NB4 (cell line): ENCODE results near the gene RERE.

Experiments
- MYC ChIP-seq: IDR thresholded peaks from 2 replicates; pipeline ENCODE4 v1.6.1; 2011; ENCODE audit warnings: low read depth, low read length
- POLR2A ChIP-seq: IDR thresholded peaks from 2 replicates; pipeline ENCODE4 v1.6.1; 2011; ENCODE audit warnings: mild to moderate bottlenecking; ENCODE audit not compliant: insufficient read length; ENCODE audit errors: extremely low read depth
- TF ChIP-seq, protein P1 (sequence below): IDR thresholded peaks from one replicate; pipeline ENCODE4 v1.5.1; 2012; ENCODE audit warnings: low read depth, low read length
- TF ChIP-seq, protein P2 (sequence below): IDR thresholded peaks from 2 replicates; pipeline ENCODE4 v1.6.1; 2011; ENCODE audit warnings: low read depth, low read length

DNA sequence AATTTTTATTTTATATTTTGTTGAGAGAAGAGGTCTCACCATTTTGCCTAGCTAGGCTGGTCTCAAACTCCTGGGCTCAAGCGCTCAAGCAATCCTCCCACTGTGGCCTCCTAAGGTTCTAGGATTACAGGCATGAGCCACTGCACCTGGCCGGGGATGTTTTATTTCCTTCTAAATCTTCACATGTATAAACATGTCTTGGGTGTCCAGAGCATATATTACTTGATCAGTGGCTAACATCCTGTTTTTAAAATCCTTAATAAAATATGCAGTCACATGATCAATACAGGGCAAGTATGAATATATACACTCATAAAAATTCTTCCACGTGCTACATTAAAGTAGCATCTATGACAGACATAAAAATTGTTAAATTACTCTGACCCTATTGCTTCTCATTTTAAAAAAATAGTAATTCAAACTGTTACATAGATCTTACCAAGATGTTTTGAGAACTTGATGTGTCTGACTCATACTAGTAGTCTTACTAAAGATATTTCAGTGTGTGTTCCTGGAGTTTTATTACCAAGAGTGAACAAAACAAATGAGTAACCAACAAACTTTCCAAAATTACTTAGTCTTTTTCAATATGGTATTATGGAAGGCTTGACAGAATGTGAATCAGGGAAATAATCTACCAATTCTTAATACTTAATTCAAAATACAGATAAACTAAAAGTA, 277.0 kb downstream of the RERE start:
- TF ChIP-seq, protein P1, sequence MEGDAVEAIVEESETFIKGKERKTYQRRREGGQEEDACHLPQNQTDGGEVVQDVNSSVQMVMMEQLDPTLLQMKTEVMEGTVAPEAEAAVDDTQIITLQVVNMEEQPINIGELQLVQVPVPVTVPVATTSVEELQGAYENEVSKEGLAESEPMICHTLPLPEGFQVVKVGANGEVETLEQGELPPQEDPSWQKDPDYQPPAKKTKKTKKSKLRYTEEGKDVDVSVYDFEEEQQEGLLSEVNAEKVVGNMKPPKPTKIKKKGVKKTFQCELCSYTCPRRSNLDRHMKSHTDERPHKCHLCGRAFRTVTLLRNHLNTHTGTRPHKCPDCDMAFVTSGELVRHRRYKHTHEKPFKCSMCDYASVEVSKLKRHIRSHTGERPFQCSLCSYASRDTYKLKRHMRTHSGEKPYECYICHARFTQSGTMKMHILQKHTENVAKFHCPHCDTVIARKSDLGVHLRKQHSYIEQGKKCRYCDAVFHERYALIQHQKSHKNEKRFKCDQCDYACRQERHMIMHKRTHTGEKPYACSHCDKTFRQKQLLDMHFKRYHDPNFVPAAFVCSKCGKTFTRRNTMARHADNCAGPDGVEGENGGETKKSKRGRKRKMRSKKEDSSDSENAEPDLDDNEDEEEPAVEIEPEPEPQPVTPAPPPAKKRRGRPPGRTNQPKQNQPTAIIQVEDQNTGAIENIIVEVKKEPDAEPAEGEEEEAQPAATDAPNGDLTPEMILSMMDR = no peak
- no peak for TF ChIP-seq POLR2A
- TF ChIP-seq, protein P2, sequence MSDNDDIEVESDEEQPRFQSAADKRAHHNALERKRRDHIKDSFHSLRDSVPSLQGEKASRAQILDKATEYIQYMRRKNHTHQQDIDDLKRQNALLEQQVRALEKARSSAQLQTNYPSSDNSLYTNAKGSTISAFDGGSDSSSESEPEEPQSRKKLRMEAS = no peak
- no peak for TF ChIP-seq MYC
